ENCODE measurements around the gene ZNF462. TPM values are rescaled to one million over a fixed set of nuclear protein-coding genes. Genes with fewer than 3 reads are reported as not detected.

ZNF462 gene
- 6.5 and 11.9 TPM in 2 replicates for total RNA-seq (2014; rRNA removed; shearing (Covaris generic))

- Histone ChIP-seq H3K27ac (peak within 1 kb of the TSS; percentile 57), H3K27me3 (replicated peaks) (no peaks in the 10 kb centered on the region), H3K9me3 (replicated peaks) (no peaks in the 10 kb centered on the region), H3K4me1 (replicated peaks) (peaks cover 16% of the 10 kb centered on the region), H3K36me3 (peaks cover 11% of the 10 kb centered on the region; the same call in 1 of the 2 replicates), H3K4me3 (peak within 1 kb of the TSS; percentile 60)
- peak; percentile 59 to 80 for DNase-seq (ENCODE audit: low read depth in 1 of 2, low spot score in 2 of 2)
Observed at GRCh38 chr9:106862821-106863720, at the start of gene ZNF462. Gene ZNF462 (plus strand): TSS chr9:106863166. CDS start chr9:106923384, 60,218 bp downstream.

GRCh38 chr9:106816524-106816923 is 46.4 kb upstream of the ZNF462 start:
- no peaks in the 10 kb centered on the region for H3K4me1 ChIP-seq (replicated peaks)
- H3K27me3 ChIP-seq (replicated peaks): no peaks in the 10 kb centered on the region
- no peak for DNase-seq (ENCODE audit: low read depth in 1 of 2, low spot score in 2 of 2)
- H3K9me3 ChIP-seq (replicated peaks): no peaks in the 10 kb centered on the region
- no peak overlapping the region for H3K27ac ChIP-seq
- H3K36me3 ChIP-seq: no peaks in the 10 kb centered on the region
- no peak overlapping the region for H3K4me3 ChIP-seq

- no peaks in the 10 kb centered on the region for H3K27me3 ChIP-seq (replicated peaks)
- no peaks in the 10 kb centered on the region for H3K9me3 ChIP-seq (replicated peaks)
- H3K36me3 ChIP-seq: no peaks in the 10 kb centered on the region
- H3K4me1 ChIP-seq (replicated peaks): no peaks in the 10 kb centered on the region
- H3K4me3 ChIP-seq: no peak overlapping the region
- no peak for DNase-seq (ENCODE audit: low read depth in 1 of 2, low spot score in 2 of 2)
- no peak overlapping the region for H3K27ac ChIP-seq
Observed at GRCh38 chr9:106818034-106818433, 44.9 kb upstream of the ZNF462 start.

GRCh38 chr9:106820866-106821265 is 42.1 kb upstream of the ZNF462 start:
- DNase-seq (ENCODE audit: low read depth in 1 of 2, low spot score in 2 of 2): no peak
- Histone ChIP-seq H3K36me3 (no peaks in the 10 kb centered on the region), H3K27ac (no peak overlapping the region)

GRCh38 chr9:106828070-106828469 is 34.9 kb upstream of the ZNF462 start:
- Histone ChIP-seq H3K9me3 (replicated peaks) (no peaks in the 10 kb centered on the region), H3K27ac (no peak overlapping the region)

More at GRCh38 chr9:106820866-106821265, 42.1 kb upstream of the ZNF462 start:
- H3K27me3 ChIP-seq (replicated peaks): no peaks in the 10 kb centered on the region
- no peak overlapping the region for H3K4me3 ChIP-seq
- H3K9me3 ChIP-seq (replicated peaks): no peaks in the 10 kb centered on the region
- no peaks in the 10 kb centered on the region for H3K4me1 ChIP-seq (replicated peaks)

GRCh38 chr9:106828965-106829364 is 34.0 kb upstream of the ZNF462 start:
- no peaks in the 10 kb centered on the region for H3K27me3 ChIP-seq (replicated peaks)
- H3K9me3 ChIP-seq (replicated peaks): no peaks in the 10 kb centered on the region
- no peaks in the 10 kb centered on the region for H3K36me3 ChIP-seq
- no peak overlapping the region for H3K4me3 ChIP-seq
- no peak for DNase-seq (ENCODE audit: low read depth in 1 of 2, low spot score in 2 of 2)
- no peak overlapping the region for H3K27ac ChIP-seq
- H3K4me1 ChIP-seq (replicated peaks): no peaks in the 10 kb centered on the region

More at GRCh38 chr9:106828070-106828469, 34.9 kb upstream of the ZNF462 start:
- Histone ChIP-seq H3K36me3 (no peaks in the 10 kb centered on the region), H3K4me1 (replicated peaks) (no peaks in the 10 kb centered on the region), H3K27me3 (replicated peaks) (no peaks in the 10 kb centered on the region), H3K4me3 (no peak overlapping the region)
- DNase-seq (ENCODE audit: low read depth in 1 of 2, low spot score in 2 of 2): no peak

- Histone ChIP-seq H3K9me3 (replicated peaks) (no peaks in the 10 kb centered on the region), H3K4me3 (no peak overlapping the region), H3K4me1 (replicated peaks) (no peaks in the 10 kb centered on the region), H3K27ac (no peak overlapping the region), H3K36me3 (no peaks in the 10 kb centered on the region), H3K27me3 (replicated peaks) (no peaks in the 10 kb centered on the region)
- DNase-seq (ENCODE audit: low read depth in 1 of 2, low spot score in 2 of 2): no peak
Observed at GRCh38 chr9:106829666-106830408, 33.1 kb upstream of the ZNF462 start.

GRCh38 chr9:106830527-106831150 is 32.3 kb upstream of the ZNF462 start:
- no peak overlapping the region for H3K27ac ChIP-seq
- no peaks in the 10 kb centered on the region for H3K9me3 ChIP-seq (replicated peaks)

GRCh38 chr9:106834888-106835287 is 28.1 kb upstream of the ZNF462 start:
- no peaks in the 10 kb centered on the region for H3K27me3 ChIP-seq (replicated peaks)
- H3K4me3 ChIP-seq: no peak overlapping the region
- DNase-seq (ENCODE audit: low read depth in 1 of 2, low spot score in 2 of 2): no peak
- H3K9me3 ChIP-seq (replicated peaks): no peaks in the 10 kb centered on the region
- no peaks in the 10 kb centered on the region for H3K36me3 ChIP-seq
- no peaks in the 10 kb centered on the region for H3K4me1 ChIP-seq (replicated peaks)
- H3K27ac ChIP-seq: no peak overlapping the region

More at GRCh38 chr9:106830527-106831150, 32.3 kb upstream of the ZNF462 start:
- Histone ChIP-seq H3K36me3 (no peaks in the 10 kb centered on the region), H3K4me1 (replicated peaks) (no peaks in the 10 kb centered on the region), H3K27me3 (replicated peaks) (no peaks in the 10 kb centered on the region), H3K4me3 (no peak overlapping the region)
- DNase-seq (ENCODE audit: low read depth in 1 of 2, low spot score in 2 of 2): no peak

- no peak overlapping the region for H3K4me3 ChIP-seq
- H3K27ac ChIP-seq: no peak overlapping the region
- no peaks in the 10 kb centered on the region for H3K27me3 ChIP-seq (replicated peaks)
- H3K36me3 ChIP-seq: no peaks in the 10 kb centered on the region
- no peaks in the 10 kb centered on the region for H3K9me3 ChIP-seq (replicated peaks)
- H3K4me1 ChIP-seq (replicated peaks): no peaks in the 10 kb centered on the region
- no peak for DNase-seq (ENCODE audit: low read depth in 1 of 2, low spot score in 2 of 2)
Observed at GRCh38 chr9:106835840-106836239, 27.1 kb upstream of the ZNF462 start.

GRCh38 chr9:106843371-106843770 is 19.6 kb upstream of the ZNF462 start:
- H3K27ac ChIP-seq: no peak overlapping the region
- H3K9me3 ChIP-seq (replicated peaks): no peaks in the 10 kb centered on the region
- DNase-seq (ENCODE audit: low read depth in 1 of 2, low spot score in 2 of 2): no peak
- no peaks in the 10 kb centered on the region for H3K36me3 ChIP-seq
- peaks cover 4% of the 10 kb centered on the region; the same call in 1 of the 2 replicates for H3K4me1 ChIP-seq (replicated peaks)
- no peaks in the 10 kb centered on the region; the same call in 1 of the 2 replicates for H3K27me3 ChIP-seq (replicated peaks)
- no peak overlapping the region for H3K4me3 ChIP-seq

- no peak for DNase-seq (ENCODE audit: low read depth in 1 of 2, low spot score in 2 of 2)
- no peaks in the 10 kb centered on the region; the same call in 1 of the 2 replicates for H3K27me3 ChIP-seq (replicated peaks)
- H3K9me3 ChIP-seq (replicated peaks): no peaks in the 10 kb centered on the region
Observed at GRCh38 chr9:106846307-106846706, 16.7 kb upstream of the ZNF462 start.

GRCh38 chr9:106846857-106847256 is 16.1 kb upstream of the ZNF462 start:
- Histone ChIP-seq H3K4me3 (no peak overlapping the region), H3K27me3 (replicated peaks) (no peaks in the 10 kb centered on the region; the same call in 1 of the 2 replicates)

More at GRCh38 chr9:106846307-106846706, 16.7 kb upstream of the ZNF462 start:
- H3K4me3 ChIP-seq: no peak overlapping the region
- peaks cover 4% of the 10 kb centered on the region; the same call in 1 of the 2 replicates for H3K4me1 ChIP-seq (replicated peaks)
- H3K36me3 ChIP-seq: no peaks in the 10 kb centered on the region
- no peak overlapping the region for H3K27ac ChIP-seq

More at GRCh38 chr9:106846857-106847256, 16.1 kb upstream of the ZNF462 start:
- no peak for DNase-seq (ENCODE audit: low read depth in 1 of 2, low spot score in 2 of 2)
- no peaks in the 10 kb centered on the region for H3K9me3 ChIP-seq (replicated peaks)
- peaks cover 4% of the 10 kb centered on the region; the same call in 1 of the 2 replicates for H3K4me1 ChIP-seq (replicated peaks)
- H3K27ac ChIP-seq: no peak overlapping the region
- H3K36me3 ChIP-seq: no peaks in the 10 kb centered on the region

Measured in SJSA1 (cell line).